Stimulated activated CD8-positive, alpha-beta memory T cell treated with anti-CD3 and anti-CD28 coated beads, Interleukin-2, amount 100 ng/mL, for 48 hours (primary cell): ENCODE measurements around the gene KCNIP4.
"Not testable (repeated sequence)": the region's sequence is repeated elsewhere in the genome, so short reads cannot be mapped to it uniquely, and the experiment has no call there.

ENCODE experiments used
- DNase-seq, 2 donors: peaks; one replicate each; pipeline ENCODE4 v3.0.0-alpha.2; 2020; ENCODE audit warnings: low read depth in 2 of 2

The KCNIP4 gene

DNA sequence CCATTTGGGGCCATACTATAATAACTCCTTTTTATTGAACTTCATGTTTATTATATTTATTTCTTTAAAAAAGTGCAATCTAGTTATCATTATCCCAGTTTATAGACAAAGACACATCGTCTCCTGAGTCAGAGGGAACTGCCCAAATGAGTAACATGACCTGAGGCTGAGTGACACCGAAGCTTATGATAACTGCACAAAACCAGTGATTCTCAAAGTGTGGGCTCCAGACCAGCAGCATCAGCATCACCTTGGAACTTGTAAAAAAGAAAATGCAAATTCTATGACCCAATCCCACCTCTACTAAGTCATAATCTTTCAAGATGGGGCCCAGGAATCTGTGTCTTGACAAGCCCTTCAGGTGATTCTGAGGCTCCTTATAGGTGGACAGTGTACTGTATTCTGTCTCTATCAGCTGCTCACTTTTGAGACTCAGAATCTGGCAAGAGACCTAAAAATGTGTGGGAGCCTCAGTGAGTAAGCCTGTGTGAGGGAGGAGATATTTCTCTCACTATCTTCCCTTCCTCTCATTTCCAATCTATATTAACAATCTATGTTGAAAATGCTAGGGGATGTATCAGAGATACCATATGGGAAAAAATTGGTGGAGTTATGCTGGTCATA lies 1101.3 kb downstream of the KCNIP4 start:
- no peak for DNase-seq

DNA sequence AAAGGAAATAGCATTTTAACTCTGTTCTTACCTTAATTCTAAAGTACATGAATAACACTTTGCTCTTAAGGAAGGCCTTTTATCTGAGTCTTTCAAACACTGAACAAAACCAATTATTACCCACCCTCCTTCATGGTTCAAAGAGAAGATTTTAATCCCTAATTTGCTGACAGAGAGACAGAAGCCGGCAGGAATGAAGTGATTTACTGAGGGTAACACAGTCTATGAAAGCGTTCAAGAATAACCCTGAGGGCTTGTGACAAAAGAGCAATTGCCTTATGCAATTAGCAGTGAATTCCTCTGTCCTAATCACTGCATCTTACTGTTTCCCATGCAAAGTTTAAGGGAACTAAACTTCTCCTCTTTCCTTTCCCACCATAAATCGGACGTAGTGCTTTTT lies 1104.3 kb downstream of the KCNIP4 start:
- DNase-seq: no peak

DNA sequence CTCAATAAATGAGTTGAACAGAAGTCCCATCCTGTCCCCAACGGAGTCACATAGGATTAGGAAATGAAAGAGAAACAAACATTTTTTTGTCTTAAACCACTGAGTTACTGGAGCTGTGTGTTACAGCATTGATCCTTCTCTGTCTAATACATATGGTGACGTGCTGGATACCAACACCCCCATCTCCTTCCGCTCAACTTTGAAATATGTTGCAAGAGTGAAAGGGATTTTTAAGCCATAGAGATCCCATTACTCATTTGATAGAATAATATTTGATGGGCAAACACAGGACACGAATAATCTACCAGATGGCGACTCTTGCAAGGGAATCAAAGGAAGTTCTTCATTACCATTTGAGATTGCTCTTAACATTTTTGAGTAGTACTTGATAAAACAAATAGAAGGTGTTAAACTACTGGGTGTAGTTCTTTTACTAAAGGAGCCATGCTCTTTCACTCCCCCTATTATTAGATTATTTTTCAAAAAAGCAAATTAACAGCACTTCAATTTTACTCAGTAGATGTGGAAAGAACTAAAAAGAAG lies 1107.9 kb downstream of the KCNIP4 start:
- DNase-seq: no peak

DNA sequence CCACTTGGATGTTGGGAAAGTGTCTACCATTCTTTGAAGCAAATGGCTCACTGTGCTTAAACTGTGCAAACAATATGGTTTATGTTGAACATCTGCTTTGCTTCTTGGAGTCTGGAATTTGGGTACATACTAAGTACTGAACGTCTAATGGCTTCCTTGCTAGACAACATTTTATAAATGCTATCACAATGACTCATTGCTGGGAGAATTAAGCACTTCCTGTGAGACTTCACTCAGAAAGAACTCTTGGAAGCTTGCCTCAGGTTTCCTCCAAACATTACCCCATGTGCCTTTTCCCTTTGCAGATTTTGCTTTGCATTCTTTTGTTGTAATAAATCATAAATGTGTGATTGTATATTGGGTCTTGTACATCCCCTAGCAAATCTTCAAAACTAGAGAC lies 1108.6 kb downstream of the KCNIP4 start:
- no peak for DNase-seq

DNA sequence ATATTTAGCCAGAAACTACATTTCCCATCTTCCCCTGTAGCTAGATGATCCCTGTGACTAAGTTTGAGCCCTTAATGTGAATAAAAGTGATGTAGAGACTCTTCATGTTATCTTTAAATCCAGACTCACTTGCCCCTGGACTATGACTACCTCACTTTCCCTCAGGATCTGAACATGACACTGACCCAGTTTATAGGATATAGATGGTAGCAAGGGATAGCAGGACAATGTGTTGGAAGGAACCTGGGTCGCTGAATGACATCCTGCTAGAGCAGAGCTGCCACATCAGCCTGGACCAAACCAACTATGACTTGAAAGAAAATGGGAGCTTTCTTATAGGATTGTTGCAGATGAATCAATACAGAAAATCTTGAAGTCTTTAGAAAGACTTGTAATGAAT lies 1110.1 kb downstream of the KCNIP4 start:
- no peak for DNase-seq

DNA sequence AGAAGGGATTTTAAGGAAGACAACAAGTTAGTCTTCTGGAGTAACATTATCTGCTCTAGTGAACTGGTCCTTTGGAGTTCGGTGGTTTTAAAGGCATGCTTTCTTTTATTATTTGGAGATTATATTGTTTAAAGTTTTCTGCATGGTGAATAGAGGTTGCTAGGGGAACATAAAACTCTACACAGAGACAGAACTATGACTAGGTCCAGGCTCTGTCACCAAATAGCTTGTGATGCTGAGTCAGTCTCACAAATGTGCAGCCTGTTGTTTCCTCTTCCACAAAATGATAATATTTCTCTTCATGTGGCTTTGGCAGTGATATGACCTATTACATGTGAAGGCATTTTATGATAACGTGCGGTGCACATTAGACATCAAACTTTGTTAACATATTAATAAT lies 1115.7 kb downstream of the KCNIP4 start:
- no peak for DNase-seq

DNA sequence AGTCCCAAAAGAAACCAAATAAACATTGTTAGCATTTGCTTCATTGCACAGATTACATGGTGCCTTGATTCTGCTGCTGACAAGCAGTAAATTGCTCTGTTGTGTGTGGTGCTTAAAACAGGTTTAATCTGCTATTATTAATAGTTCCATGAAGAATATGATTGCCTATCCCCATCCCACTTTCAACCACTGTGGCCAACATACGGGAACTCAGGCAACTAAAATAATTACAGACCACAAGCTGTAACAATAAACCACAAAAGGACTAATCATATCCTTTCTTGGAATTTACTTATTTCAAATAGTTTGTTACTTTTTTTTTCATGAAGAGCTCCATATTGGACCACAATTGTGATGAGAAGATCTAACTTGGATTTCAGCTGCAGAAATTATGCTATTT lies 1116.8 kb downstream of the KCNIP4 start:
- DNase-seq: no peak

DNA sequence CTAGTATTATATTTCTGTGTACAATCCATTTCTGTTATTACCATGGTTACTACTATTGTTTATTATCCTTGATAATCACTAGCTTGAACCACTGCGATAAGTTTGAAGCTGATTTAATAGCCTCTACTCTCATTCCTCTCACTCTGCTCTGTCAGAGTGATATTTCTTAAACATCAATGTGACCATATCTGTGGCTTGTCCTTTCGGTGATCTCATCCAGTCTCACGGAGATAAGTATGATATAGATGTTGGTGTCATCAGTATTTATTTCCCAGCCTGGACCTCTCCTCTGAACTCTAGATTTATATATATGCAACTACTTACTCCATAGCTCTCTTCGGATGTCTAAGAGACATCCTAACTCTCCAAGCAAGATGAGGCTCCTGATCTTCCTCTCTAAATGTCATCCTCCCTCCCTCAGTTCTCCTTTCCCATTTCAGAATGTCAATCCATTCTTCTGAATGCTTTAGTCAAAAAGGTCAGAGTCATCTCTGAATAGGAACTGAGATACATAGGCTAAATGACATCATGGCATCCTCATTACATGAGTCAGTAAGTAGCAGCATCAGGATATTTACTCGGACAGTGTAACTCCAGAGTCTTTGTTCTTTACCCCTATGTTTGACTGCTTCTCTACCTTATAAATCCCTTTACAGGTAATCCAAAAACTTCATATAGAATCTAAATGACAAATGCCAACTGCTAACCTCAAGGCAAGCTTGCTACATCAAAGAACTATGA lies 1118.8 kb downstream of the KCNIP4 start:
- no peak for DNase-seq

DNA sequence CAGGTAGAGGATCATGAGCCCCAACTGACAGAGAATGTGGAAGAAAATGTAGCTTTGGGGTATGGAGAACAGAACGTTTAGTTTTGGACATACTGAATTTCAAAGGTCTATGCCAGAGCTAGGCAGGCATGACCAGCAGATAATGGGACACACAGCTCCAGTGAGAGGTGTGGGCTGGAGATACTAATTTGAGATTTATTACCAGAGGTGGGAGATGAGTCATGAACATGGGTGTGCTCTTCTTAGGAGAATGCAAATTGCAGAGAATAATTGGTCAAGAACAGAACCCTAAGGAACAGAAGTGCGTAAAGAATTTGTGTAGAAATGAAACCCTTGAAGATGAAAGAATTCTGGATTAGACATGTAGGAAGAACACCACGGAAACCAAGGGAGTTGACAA lies 1123.1 kb downstream of the KCNIP4 start:
- no peak for DNase-seq

DNA sequence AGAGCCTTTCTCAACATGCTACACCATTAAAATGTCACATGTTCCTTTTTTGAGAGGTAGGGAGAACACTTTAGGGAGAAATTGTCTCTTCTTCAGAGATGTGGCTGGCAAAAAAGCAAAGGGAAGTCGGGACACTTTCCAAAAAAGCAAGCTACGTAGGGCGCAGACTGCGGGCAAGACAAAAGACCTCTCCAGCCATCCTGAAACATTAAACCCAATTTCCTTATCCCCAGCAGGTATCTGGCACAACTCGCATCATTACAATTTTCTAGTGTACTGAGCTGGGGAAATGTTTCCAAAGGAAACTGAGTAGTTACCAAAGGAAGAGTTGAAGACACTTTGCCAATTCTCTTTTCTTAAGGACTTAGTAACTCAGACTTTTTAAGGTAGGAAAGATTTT lies 1132.3 kb downstream of the KCNIP4 start:
- no peak for DNase-seq

DNA sequence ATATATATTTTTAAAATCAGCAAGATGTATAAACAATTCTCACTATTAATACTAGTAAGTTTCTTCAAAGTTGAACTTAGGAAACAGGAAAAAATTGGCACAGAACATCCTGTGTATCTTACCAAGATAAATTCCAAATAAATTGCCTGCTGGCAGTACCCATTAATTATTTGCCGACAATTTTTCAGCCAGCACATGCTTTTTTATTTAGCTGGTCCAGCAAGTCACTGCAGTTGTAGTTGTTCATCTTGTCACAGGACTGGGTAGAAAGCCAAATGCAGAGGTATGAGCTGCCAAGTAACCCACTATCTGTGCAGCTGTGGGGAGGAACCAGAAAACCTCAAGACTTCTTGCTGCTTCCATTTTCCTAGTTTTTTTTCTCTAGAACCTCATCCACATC lies 1134.9 kb downstream of the KCNIP4 start:
- no peak for DNase-seq

DNA sequence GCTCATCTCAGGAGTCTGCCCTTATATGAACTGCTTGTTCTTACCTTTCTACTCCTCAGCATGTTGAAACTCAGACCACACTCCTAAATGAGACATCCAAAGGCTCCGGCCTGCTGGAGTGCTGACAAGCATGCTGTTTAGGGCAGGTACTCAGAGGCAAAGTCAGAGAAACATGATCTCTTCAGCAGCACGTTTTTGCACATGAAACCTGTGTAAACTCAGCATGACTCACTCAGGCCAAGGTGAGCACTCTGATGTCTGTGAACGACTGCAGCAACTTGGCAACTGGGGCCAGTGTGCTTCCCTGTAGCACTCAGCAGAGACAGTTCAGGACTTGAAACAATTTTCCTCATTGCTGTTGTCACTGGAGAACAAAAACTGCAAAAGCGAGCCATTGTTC lies 1138.8 kb downstream of the KCNIP4 start:
- DNase-seq: no peak

DNA sequence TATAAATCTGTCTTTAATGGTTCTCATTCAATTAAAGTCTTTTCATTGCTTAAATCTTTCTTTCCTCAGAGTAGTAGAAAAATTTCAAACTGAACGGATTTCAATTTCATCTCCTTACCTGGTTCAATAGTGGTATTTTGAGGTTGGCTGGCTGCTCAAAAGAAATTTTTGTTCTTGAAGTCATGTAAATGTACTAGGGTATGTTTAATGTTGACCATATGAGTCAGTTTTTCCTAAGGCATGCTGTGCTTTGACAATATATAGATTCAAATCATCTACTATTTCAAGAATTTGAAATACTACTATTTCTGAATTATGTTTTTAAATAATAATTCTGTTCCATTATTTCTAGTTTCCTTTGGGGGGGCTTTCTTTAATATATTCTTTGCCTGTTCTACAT lies 1142.9 kb downstream of the KCNIP4 start:
- no peak for DNase-seq

DNA sequence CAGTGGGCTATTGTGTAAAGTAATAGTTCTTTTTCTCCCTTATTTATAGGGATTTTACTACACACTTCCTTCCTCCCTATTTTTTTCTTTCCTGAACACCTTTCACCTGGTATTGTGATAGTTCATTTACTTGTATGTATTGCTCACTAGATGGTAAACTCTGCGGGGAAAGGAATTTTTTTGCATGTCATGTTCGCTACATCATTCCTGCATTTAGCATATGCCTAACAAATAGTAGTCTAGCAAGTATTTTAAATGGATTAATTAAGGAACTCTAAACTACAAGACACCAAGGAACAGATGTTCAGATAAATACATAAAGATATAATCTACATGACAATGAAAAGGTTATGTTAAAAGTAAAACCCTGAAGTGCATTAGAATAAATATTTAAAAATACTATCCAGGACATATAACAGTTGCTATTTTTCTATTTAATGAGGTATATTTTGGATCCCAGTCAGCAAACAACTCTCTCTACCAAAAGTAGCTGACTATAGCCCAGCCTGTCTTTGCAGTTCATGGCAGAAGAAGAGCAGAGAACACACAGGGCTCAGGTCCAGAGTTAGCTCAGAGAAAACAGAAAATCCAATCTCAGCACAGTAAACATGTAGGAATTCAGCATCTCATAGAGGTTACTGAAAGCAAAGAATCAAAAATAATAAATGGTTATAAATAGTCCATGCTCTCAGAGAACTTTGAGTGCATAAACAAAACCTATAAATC lies 1160.5 kb downstream of the KCNIP4 start:
- no peak for DNase-seq

DNA sequence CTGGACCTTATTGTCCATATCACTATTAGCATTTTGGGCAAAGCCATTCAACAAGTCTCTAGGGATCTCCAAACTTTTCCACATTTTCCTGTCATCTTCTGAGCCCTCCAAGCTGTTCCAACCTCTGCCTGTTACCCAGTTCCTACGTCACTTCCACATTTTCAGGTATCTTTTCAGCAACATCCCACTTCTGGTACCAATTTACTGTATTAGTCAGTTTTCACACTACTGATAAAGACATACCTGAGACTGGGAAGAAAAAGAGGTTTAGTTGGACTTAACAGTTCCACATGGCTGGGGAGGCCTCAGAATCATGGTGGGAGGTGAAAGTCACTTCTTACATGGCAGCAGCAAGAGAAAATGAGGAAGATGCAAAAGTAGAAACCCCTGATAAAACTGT lies 1165.4 kb downstream of the KCNIP4 start:
- DNase-seq: not testable (repeated sequence)

DNA sequence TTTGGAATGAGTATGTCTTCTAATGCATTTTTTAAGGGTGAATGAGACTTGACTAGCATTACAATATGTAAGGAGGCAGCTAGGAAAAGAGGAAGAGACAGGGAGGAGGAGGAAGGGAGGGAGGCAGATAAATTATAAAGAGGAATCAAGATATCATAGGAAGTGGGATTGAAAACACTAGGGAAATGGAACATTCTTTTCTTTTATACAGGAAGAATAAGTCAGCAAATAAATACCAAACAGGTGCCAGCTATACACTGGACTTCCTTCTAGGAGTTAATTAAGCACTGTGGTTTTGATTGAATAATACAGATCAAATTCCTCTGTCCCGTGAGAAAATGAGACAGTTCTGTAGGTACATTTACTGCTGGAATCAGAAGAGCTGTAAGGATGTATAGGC lies 1169.7 kb downstream of the KCNIP4 start:
- DNase-seq: no peak

DNA sequence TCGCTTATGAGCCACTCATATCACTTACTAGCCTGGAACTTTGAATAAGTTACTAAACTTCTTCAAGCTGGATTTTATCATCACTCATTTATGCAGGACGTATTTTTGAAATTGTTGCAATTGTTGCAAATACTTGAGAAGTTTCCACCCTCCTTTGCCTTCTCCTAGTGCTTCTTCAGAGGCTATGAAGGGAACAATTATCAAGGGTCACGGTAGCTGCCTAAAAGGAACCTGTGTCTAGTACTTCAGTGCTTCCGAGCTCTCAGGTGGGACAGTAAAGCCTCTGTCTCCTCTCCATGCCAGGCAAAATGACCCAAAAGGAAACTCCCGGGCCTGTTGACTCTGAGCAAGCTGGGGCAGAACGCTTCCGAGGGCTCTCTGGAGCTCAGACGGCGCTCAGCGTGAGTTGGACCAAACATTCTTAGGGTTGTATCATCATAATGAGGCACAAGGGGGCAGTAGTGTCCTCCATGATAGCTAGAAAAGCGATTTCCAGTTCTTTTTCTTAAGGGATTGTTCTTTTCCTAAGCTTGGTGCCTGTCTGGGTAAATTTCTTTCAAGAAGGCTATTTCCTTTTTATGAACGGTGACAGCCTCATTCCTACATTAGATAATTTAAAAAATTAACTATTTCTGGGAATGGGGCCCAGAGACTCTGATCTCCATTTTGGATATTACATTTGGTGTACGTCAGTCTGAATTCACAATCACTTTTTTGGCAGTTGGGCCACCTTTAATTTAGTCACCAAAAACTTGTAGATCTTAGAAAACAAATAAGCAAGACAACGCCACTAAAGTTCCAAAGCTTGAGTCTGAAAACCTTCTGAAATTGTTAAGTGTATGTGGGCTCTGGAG lies 1175.2 kb downstream of the KCNIP4 start:
- no peak for DNase-seq

DNA sequence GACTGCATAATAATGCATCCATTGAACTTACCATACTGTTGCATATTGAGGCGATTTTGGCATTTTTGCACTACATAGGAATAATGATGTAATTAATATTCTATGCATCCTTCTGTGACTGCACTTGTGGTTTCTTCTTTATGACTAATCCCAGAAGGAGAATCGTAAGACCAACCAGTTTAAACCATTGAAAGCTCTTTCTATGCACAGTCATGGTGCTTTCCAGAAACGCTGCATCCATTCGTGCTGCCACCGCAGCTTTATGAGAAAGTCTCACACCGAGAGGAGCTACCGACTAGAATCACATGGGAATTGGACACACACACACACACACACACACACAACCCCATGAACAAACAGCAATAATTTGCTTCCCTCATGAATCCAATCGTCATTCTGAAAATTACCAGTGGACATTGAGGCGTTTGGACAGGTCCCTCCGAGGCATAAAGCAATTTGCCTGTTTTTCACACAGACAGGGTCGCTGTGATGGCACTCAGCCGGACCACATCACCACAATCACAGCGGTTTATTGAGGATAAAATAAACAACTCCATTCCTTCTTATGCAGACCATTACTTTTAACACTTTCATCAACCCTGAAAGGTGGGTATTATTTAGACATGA lies 1184.1 kb downstream of the KCNIP4 start:
- no peak for DNase-seq

DNA sequence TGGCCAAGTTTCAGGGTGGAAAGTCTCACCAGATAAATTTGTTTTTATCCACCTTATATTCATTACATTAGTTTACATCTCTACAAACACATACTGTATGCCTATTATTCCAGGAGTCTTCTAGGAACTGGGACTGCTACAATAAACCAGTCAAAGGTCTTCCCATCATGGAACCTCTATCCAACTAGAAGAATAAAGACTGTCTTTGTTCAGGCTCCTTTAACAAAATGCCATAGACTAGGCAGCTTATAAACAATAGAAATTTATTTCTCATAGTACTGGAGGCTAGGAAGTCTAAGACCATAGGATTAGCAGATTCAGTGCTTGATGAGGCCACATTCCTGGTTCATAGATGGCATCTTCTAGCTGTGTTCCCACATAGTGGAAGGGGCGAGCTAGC lies 1186.7 kb downstream of the KCNIP4 start:
- no peak for DNase-seq

DNA sequence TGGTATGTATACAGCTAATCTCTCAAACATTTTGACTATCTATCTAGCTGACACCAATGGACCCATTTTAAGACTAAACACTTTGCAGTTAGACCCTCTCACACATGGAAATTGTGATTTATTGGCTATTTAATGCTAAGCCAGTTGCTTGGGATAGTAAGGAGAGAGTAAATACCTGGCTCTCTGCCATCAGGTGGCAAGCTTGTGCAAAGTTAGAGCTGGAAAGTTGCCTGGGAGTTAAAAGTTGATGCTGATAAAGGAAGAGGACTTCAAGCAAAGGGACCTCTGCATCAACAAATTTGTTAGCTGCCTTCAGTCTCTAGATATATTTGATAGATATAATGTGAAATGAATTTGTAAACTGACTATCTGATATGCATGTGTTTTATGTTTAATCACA lies 1187.2 kb downstream of the KCNIP4 start:
- DNase-seq: no peak

DNA sequence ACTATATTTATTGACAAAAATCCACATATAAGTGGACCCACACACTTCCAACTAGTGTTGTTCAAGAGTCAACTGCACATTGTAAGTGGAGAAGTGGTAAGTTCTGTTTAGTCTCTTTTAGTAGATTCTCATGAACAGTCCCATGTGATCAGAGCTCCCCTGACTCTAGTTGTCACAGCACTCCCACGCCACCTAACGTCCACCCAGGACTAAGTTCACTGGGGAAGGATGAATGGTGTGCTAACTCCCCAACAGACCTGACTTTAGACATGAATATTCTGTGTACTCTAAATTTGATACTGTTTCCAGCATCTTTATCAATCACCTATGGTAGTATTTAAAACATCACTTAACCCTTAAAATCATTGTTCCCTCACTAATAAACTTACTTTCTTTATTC lies 1188.5 kb downstream of the KCNIP4 start:
- no peak for DNase-seq
